Progenitor cell of endocrine pancreas (in vitro differentiated cells): ENCODE measurements around the gene TDRD10. TPM values are rescaled to one million over a fixed set of nuclear protein-coding genes. Genes with fewer than 3 reads are reported as not detected.

ENCODE experiments used
- DNase-seq: peaks from one replicate; pipeline ENCODE4 v3.0.0; 2021; ENCODE audit warnings: low spot score; ENCODE audit not compliant: unreplicated experiment
- H3K27ac Mint-ChIP-seq: 2 replicates; pipeline ENCODE4 v1.8.0; 2021; ENCODE audit warnings: mild to moderate bottlenecking, moderate library complexity, mixed read lengths
- H3K27me3 Mint-ChIP-seq: 2 replicates; pipeline ENCODE4 v1.8.0; 2021; ENCODE audit warnings: mixed read lengths
- H3K36me3 Mint-ChIP-seq: 2 replicates; pipeline ENCODE4 v1.8.0; 2022; ENCODE audit warnings: mixed read lengths; ENCODE audit not compliant: insufficient read depth
- H3K4me1 Mint-ChIP-seq: 2 replicates; pipeline ENCODE4 v1.8.0; 2021; ENCODE audit warnings: low read depth, mixed read lengths
- H3K4me3 Mint-ChIP-seq: 2 replicates; pipeline ENCODE4 v1.8.0; 2021; ENCODE audit warnings: low read depth, mild to moderate bottlenecking, moderate library complexity, mixed read lengths
- H3K9me3 Mint-ChIP-seq: 2 replicates; pipeline ENCODE4 v1.8.0; 2021; ENCODE audit warnings: low read depth, mixed read lengths
- CTCF ChIP-seq: fragments of 200-600 bp; sonication (generic); IDR thresholded peaks from one replicate; pipeline ENCODE4 v1.5.0; 2021; ENCODE audit warnings: antibody characterized with exemption, mild to moderate bottlenecking; ENCODE audit not compliant: unreplicated experiment
- total RNA-seq: library from RNA; stranded (reverse); gene quantifications from 2 replicates; pipeline ENCODE4 v1.2.1, GENCODE V29; 2021

The TDRD10 gene
- total RNA-seq, 1 donor from 2014 or later, result not detected

- H3K9me3 Mint-ChIP-seq, result no peaks in the 10 kb centered on the region
- TF ChIP-seq CTCF, result no peak
- H3K27me3 Mint-ChIP-seq, result peaks cover 65% of the 10 kb centered on the region
- peak overlapping the region; percentile 39 for H3K4me3 Mint-ChIP-seq
- no peaks in the 10 kb centered on the region for H3K36me3 Mint-ChIP-seq
- no peak overlapping the region for H3K27ac Mint-ChIP-seq
- DNase-seq, result no peak
- H3K4me1 Mint-ChIP-seq, result peaks cover 6% of the 10 kb centered on the region
These were observed 475 bp upstream of the TDRD10 start for GRCh38 chr1:154501423-154502065.

GRCh38 chr1:154502744-154503115 is 711 bp downstream of the TDRD10 start:
- Mint-ChIP-seq H3K27me3 (peaks cover 77% of the 10 kb centered on the region), H3K36me3 (no peaks in the 10 kb centered on the region), H3K9me3 (no peaks in the 10 kb centered on the region), H3K4me1 (peaks cover 1% of the 10 kb centered on the region), H3K27ac (no peak overlapping the region), H3K4me3 (peak overlapping the region; percentile 26)
- no peak for TF ChIP-seq CTCF
- DNase-seq, result no peak

DNA sequence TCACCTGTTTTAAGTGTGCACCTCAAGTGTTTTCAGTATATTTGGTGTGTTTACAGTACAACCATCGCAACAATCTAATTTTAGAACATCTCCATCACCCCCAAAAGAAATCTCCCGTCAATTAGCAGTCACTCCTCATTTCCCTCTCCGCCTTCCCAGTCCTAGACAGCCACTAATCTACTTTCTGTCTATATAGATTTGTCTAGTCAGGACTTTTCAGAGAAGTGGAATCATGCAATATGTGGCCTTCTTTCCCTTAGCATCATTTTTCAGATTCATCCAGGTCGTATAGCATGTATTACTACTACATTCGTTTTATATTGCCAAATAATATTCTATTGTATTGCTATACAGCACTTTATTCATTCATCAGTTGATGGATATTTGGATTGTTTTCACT is 1.9 kb downstream of the TDRD10 start:
- no peak overlapping the region for H3K27ac Mint-ChIP-seq
- no peaks in the 10 kb centered on the region for H3K36me3 Mint-ChIP-seq

DNA sequence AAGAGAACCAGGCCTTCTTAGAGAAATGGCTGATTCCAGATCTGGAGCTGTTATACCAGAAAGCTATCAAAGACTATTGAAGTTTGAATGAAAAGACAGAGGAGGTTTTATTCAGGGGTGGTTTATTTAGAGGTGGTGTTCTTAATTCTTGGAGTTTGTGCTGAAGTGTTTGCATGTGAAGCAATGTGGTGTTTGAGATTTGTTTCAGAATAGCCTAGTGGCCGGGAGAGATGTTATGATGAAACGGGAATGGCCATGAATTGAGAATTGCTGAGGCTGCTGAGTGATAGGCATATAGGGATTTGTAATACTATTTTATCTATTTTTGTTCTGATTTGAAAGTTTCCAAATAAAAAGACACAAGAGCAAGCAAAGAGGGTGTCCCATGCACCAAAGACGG is 10.7 kb downstream of the TDRD10 start:
- Mint-ChIP-seq H3K9me3 (no peaks in the 10 kb centered on the region), H3K36me3 (no peaks in the 10 kb centered on the region), H3K27me3 (peaks cover 42% of the 10 kb centered on the region), H3K4me3 (no peak overlapping the region), H3K27ac (no peak overlapping the region), H3K4me1 (no peaks in the 10 kb centered on the region)
- no peak for TF ChIP-seq CTCF
- DNase-seq, result no peak

More for the DNA sequence above, 1.9 kb downstream of the TDRD10 start:
- Mint-ChIP-seq H3K27me3 (peaks cover 82% of the 10 kb centered on the region), H3K4me3 (no peak overlapping the region), H3K9me3 (no peaks in the 10 kb centered on the region), H3K4me1 (peaks cover 1% of the 10 kb centered on the region)
- TF ChIP-seq CTCF, result no peak
- DNase-seq, result no peak

DNA sequence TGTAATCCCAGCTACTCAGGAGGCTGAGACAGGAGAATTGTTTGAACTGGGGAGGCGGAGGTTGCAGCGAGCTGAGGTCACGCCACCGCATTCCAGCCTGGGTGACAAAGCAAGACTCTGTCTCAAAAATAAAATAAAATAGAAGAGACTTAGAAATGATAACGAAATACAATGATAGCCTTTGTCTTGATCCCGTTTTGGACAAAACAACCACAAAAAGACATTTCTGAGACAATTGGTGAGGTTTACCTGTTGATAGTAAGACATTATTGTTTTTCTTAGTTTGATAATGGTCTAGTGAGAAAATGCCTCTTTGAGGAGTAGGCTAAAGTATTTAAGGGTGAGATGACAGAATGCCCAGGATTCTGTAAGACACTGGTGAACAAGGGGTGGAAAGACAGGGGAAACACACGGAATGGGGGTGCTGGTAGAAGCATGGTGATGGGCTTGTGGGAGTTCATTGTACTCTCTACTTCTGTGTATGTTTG is 12.1 kb downstream of the TDRD10 start:
- H3K27ac Mint-ChIP-seq, result no peak overlapping the region
- H3K4me1 Mint-ChIP-seq, result no peaks in the 10 kb centered on the region
- no peak for TF ChIP-seq CTCF
- H3K9me3 Mint-ChIP-seq, result no peaks in the 10 kb centered on the region
- H3K36me3 Mint-ChIP-seq, result no peaks in the 10 kb centered on the region
- H3K4me3 Mint-ChIP-seq, result no peak overlapping the region
- DNase-seq, result no peak
- H3K27me3 Mint-ChIP-seq, result peaks cover 33% of the 10 kb centered on the region
